ENCODE data around the gene FCMR.

GRCh38 chr1:206887701-206888100, 34.0 kb downstream of the FCMR start:
- TF ChIP-seq CTCF (IDR thresholded peaks at IDR 0.05) (no peak), POLR2A (IDR thresholded peaks at IDR 0.05) (no peak)
